GM12878 (cell line): ENCODE data around the gene ATAD3A. TPM values are rescaled to one million over a fixed set of nuclear protein-coding genes. Genes with fewer than 3 reads are reported as not detected.

Source experiments
- BACH1 ChIP-seq: fragments of 450-650 bp; IDR thresholded peaks from 2 replicates; pipeline ENCODE4 v1.6.1; 2017; ENCODE audit warnings: mild to moderate bottlenecking, borderline replicate concordance
- EGR1 ChIP-seq, 2 experiments: IDR thresholded peaks; 1 replicate in 1 of 2; 2 replicates in 1 of 2; pipeline ENCODE4 v1.6.1; 2011 to 2012; ENCODE audit warnings: low read depth in 2 of 2, low read length in 2 of 2, borderline replicate concordance in 1 of 2, mild to moderate bottlenecking in 1 of 2, moderate library complexity in 1 of 2
- ESRRA ChIP-seq: IDR thresholded peaks from 2 replicates; pipeline ENCODE4 v1.6.1; 2012; ENCODE audit warnings: mild to moderate bottlenecking, low read length, improper control_type of control experiment
- HDAC6 ChIP-seq: fragments of 200-600 bp; sonication (generic); IDR thresholded peaks from one replicate; pipeline ENCODE4 v1.8.0; 2017; ENCODE audit warnings: antibody characterized with exemption; ENCODE audit not compliant: unreplicated experiment
- IRF5 ChIP-seq: fragments of 450-650 bp; IDR thresholded peaks from 2 replicates; pipeline ENCODE4 v1.6.1; 2017; ENCODE audit warnings: borderline replicate concordance
- MEF2A ChIP-seq: IDR thresholded peaks from 2 replicates; pipeline ENCODE4 v1.6.1; 2011; ENCODE audit warnings: low read depth, mild to moderate bottlenecking, low read length, moderate library complexity; ENCODE audit not compliant: insufficient read depth
- MEF2B ChIP-seq: fragments of 450-650 bp; IDR thresholded peaks from 2 replicates; pipeline ENCODE4 v1.6.1; 2018; ENCODE audit warnings: mild to moderate bottlenecking, moderate library complexity; ENCODE audit not compliant: partially characterized antibody, poor library complexity, severe bottlenecking
- MTA3 ChIP-seq: IDR thresholded peaks from 2 replicates; pipeline ENCODE4 v1.6.1; 2012; ENCODE audit warnings: low read length, inconsistent platforms, borderline replicate concordance
- MYB ChIP-seq: fragments of 150-350 bp; IDR thresholded peaks from 2 replicates; pipeline ENCODE4 v1.6.1; 2014; ENCODE audit warnings: mild to moderate bottlenecking, low read depth, low read length, borderline replicate concordance
- POU2F2 ChIP-seq: IDR thresholded peaks from 3 replicates; pipeline ENCODE4 v1.6.1; 2011; ENCODE audit warnings: low read depth, mild to moderate bottlenecking, low read length, borderline replicate concordance
- RUNX3 ChIP-seq: IDR thresholded peaks from 2 replicates; pipeline ENCODE4 v1.6.1; 2012; ENCODE audit warnings: low read length, inconsistent platforms
- SP1 ChIP-seq: IDR thresholded peaks from one replicate; pipeline ENCODE4 v1.6.1; 2011; ENCODE audit warnings: low read depth, low read length
- SREBF1 ChIP-seq: IDR thresholded peaks from 2 replicates; pipeline ENCODE4 v1.6.1; 2012; ENCODE audit warnings: mild to moderate bottlenecking, low read length
- STAT1 ChIP-seq: fragments of 450-650 bp; conservative IDR thresholded peaks from 2 replicates; pipeline ENCODE4 v1.6.1; 2014; ENCODE audit warnings: antibody characterized with exemption, mild to moderate bottlenecking
- STAT3 ChIP-seq: IDR thresholded peaks from 2 replicates; pipeline ENCODE4 v1.6.1; 2011; ENCODE audit warnings: low read depth, low read length, improper control_type of control experiment
- TCF7 ChIP-seq: IDR thresholded peaks from 2 replicates; pipeline ENCODE4 v1.6.1; 2014; ENCODE audit warnings: antibody characterized with exemption, borderline replicate concordance
- YY1 ChIP-seq: IDR thresholded peaks from 2 replicates; pipeline ENCODE4 v1.6.1; 2011; ENCODE audit warnings: low read depth, mild to moderate bottlenecking, low read length
- ZNF24 ChIP-seq: fragments of 450-650 bp; IDR thresholded peaks from 2 replicates; pipeline ENCODE4 v1.6.1; 2017; ENCODE audit warnings: antibody characterized with exemption, mild to moderate bottlenecking
- ZNF274 ChIP-seq: IDR thresholded peaks from one replicate; pipeline ENCODE4 v1.8.0; 2011; ENCODE audit not compliant: insufficient read length, insufficient read depth
- polyA plus RNA-seq, 11 experiments: library from polyadenylated mRNA; depleted of rRNA in 4 of 11; unstranded in 6 of 11; stranded (reverse) in 5 of 11; fragments of >200 nt; fragmentation: Nextera tagmentation in 4 of 11; fragmentation: Illumina TruSeq in 1 of 11; extraction: Ambion mirVana in 4 of 11; extraction: Trizol in 1 of 11; gene quantifications; 1 replicate in 1 of 11; 2 replicates in 10 of 11; pipeline versions ENCODE4 v1.2.1 to v1.2.3, GENCODE V29; 2011 to 2016; ENCODE audit warnings: inconsistent platforms in 2 of 11, missing spikeins in 2 of 11, low read depth in 1 of 11
- total RNA-seq, 4 experiments: library from RNA; depleted of rRNA in 3 of 4; stranded (reverse); fragments of >200 nt in 3 of 4; fragmentation: Illumina TruSeq in 1 of 4; extraction: Trizol in 1 of 4; gene quantifications; 2 replicates each; pipeline versions ENCODE4 v1.2.1 to v1.2.3, GENCODE V29; 2013 to 2021
- TF ChIP-seq, protein P1 (sequence below): fragments of 450-650 bp; IDR thresholded peaks from 2 replicates; pipeline ENCODE4 v1.6.1; 2017; ENCODE audit warnings: mild to moderate bottlenecking, moderate library complexity
- TF ChIP-seq, protein P2 (sequence below): fragments of 450-650 bp; IDR thresholded peaks from 2 replicates; pipeline ENCODE4 v1.6.1; 2017; ENCODE audit warnings: mild to moderate bottlenecking, moderate library complexity

Gene ATAD3A
- total and polyA plus RNA-seq, 10 of the 15 experiments (the other 5 are each of a cell fraction or from before 2014, with no cell fraction given) = 0.05 to 93.5 (median 38.9) TPM

DNA sequence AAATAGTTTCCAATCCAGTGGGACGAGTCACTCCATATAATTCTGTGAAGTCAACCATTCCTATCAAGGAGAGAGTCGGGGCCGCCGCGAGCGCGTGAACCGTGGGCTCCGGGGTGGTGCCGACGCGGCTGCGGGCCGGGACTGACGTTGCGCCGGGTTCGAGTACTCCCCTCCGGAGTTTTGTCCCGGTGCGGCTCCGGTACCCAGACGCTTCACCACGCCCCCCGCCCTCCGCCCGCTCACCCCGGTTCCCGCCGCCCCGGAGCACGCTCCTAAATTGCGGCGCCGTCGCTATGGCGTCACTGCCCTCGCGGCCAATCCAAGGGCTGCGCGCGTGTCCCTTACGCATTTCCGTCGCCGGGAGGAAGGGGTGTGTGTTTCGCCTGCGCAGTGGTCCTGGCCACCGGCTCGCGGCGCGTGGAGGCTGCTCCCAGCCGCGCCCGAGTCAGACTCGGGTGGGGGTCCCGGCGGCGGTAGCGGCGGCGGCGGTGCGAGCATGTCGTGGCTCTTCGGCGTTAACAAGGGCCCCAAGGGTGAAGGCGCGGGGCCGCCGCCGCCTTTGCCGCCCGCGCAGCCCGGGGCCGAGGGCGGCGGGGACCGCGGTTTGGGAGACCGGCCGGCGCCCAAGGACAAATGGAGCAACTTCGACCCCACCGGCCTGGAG, 40.4 kb upstream of the ATAD3A start, which contains the start of gene ATAD3B (continued):
- TF ChIP-seq HDAC6 = no peak
- 0 out of 2 replicates have a peak, but pooled peaks have one; percentile 8 for TF ChIP-seq RUNX3
- no peak for TF ChIP-seq ZNF274
- no peak for TF ChIP-seq STAT3
- no peak for TF ChIP-seq POU2F2
- TF ChIP-seq YY1 = 0 out of 2 replicates have a peak, but pooled peaks have one; percentile 21
- peak in 1 of 2 experiments; percentile 65; a peak in 1 of 3 replicates for TF ChIP-seq EGR1 (IDR thresholded peaks at IDR 0.05; ENCODE audit: borderline replicate concordance in 1 of 2, low read depth in 2 of 2, low read length in 2 of 2)
- TF ChIP-seq ZNF24 = no peak
- TF ChIP-seq SP1 = peak; percentile 85
- no peak for TF ChIP-seq MEF2A
- TF ChIP-seq MEF2B = no peak
- TF ChIP-seq TCF7 = no peak
- no peak for TF ChIP-seq IRF5
- TF ChIP-seq STAT1 = no peak
- TF ChIP-seq, protein P1, sequence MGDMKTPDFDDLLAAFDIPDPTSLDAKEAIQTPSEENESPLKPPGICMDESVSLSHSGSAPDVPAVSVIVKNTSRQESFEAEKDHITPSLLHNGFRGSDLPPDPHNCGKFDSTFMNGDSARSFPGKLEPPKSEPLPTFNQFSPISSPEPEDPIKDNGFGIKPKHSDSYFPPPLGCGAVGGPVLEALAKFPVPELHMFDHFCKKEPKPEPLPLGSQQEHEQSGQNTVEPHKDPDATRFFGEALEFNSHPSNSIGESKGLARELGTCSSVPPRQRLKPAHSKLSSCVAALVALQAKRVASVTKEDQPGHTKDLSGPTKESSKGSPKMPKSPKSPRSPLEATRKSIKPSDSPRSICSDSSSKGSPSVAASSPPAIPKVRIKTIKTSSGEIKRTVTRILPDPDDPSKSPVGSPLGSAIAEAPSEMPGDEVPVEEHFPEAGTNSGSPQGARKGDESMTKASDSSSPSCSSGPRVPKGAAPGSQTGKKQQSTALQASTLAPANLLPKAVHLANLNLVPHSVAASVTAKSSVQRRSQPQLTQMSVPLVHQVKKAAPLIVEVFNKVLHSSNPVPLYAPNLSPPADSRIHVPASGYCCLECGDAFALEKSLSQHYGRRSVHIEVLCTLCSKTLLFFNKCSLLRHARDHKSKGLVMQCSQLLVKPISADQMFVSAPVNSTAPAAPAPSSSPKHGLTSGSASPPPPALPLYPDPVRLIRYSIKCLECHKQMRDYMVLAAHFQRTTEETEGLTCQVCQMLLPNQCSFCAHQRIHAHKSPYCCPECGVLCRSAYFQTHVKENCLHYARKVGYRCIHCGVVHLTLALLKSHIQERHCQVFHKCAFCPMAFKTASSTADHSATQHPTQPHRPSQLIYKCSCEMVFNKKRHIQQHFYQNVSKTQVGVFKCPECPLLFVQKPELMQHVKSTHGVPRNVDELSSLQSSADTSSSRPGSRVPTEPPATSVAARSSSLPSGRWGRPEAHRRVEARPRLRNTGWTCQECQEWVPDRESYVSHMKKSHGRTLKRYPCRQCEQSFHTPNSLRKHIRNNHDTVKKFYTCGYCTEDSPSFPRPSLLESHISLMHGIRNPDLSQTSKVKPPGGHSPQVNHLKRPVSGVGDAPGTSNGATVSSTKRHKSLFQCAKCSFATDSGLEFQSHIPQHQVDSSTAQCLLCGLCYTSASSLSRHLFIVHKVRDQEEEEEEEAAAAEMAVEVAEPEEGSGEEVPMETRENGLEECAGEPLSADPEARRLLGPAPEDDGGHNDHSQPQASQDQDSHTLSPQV = no peak
- TF ChIP-seq, protein P2, sequence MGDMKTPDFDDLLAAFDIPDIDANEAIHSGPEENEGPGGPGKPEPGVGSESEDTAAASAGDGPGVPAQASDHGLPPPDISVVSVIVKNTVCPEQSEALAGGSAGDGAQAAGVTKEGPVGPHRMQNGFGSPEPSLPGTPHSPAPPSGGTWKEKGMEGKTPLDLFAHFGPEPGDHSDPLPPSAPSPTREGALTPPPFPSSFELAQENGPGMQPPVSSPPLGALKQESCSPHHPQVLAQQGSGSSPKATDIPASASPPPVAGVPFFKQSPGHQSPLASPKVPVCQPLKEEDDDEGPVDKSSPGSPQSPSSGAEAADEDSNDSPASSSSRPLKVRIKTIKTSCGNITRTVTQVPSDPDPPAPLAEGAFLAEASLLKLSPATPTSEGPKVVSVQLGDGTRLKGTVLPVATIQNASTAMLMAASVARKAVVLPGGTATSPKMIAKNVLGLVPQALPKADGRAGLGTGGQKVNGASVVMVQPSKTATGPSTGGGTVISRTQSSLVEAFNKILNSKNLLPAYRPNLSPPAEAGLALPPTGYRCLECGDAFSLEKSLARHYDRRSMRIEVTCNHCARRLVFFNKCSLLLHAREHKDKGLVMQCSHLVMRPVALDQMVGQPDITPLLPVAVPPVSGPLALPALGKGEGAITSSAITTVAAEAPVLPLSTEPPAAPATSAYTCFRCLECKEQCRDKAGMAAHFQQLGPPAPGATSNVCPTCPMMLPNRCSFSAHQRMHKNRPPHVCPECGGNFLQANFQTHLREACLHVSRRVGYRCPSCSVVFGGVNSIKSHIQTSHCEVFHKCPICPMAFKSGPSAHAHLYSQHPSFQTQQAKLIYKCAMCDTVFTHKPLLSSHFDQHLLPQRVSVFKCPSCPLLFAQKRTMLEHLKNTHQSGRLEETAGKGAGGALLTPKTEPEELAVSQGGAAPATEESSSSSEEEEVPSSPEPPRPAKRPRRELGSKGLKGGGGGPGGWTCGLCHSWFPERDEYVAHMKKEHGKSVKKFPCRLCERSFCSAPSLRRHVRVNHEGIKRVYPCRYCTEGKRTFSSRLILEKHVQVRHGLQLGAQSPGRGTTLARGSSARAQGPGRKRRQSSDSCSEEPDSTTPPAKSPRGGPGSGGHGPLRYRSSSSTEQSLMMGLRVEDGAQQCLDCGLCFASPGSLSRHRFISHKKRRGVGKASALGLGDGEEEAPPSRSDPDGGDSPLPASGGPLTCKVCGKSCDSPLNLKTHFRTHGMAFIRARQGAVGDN = 0 out of 2 replicates have a peak, but pooled peaks have one; percentile 46
- no peak for TF ChIP-seq SREBF1
- peak; percentile 87; the same call in 1 of the 2 replicates for TF ChIP-seq BACH1
- no peak; the same call in 1 of the 2 replicates for TF ChIP-seq ESRRA
- no peak for TF ChIP-seq MYB
- no peak for TF ChIP-seq MTA3
